Mucosa of descending colon (tissue), 3 donors: Measurements from ENCODE around the gene CFAP65. TPM values are rescaled to one million over a fixed set of nuclear protein-coding genes. Genes with fewer than 3 reads are reported as not detected.

ENCODE experiments used
- ATAC-seq: fragments of 200-7000 bp; cut with Tn5 transposase; one replicate; pipeline ENCODE4 v1.9.1; 2020; ENCODE audit warnings: mild to moderate bottlenecking, moderate library complexity
- DNase-seq, 3 donors: peaks; one replicate each; pipeline ENCODE4 v3.0.0-alpha.2; 2020
- H3K36me3 ChIP-seq: fragments of 200-600 bp; one replicate; pipeline ENCODE4 v1.8.0; 2021; ENCODE audit warnings: low read depth, mild to moderate bottlenecking
- H3K4me1 ChIP-seq: fragments of 200-600 bp; one replicate; pipeline ENCODE4 v1.8.0; 2021; ENCODE audit warnings: low read depth, mild to moderate bottlenecking
- H3K4me3 ChIP-seq: fragments of 200-600 bp; one replicate; pipeline ENCODE4 v1.8.0; 2021; ENCODE audit warnings: mild to moderate bottlenecking
- H3K9me3 ChIP-seq: fragments of 200-600 bp; one replicate; pipeline ENCODE4 v1.8.0; 2021; ENCODE audit warnings: mild to moderate bottlenecking
- CTCF ChIP-seq: fragments of 200-600 bp; IDR thresholded peaks from one replicate; pipeline ENCODE4 v1.8.0; 2022; ENCODE audit warnings: antibody characterized with exemption, mild to moderate bottlenecking
- intact Hi-C, 2 donors: fragments of 100-400 bp; cut with DNase I in 1 of 2; cut with micrococcal nuclease in 1 of 2; formaldehyde crosslinking; loops; one replicate each; pipeline versions ENCODE4 v1.11.0 to v1.11.1; 2022; cut with DNase I, micrococcal nuclease
- total RNA-seq, 3 donors: library from RNA; stranded (reverse); fragmentation: NEBNext Ultra II Directional in 2 of 3; extraction: Animal tissue kit (Norgen Biotek cat#: 25700) in 2 of 3; gene quantifications; one replicate each; pipeline versions ENCODE4 v1.2.1 to v1.2.4, GENCODE V29; 2021 to 2023
- donor health status: DM: no; HTN: no; CAD: no; lungs with moderate emphysema.
- donor health status: DM: no; HTN: no; CAD: no.
- donor health status: DM: no; HTN: yes; CAD: no.

CFAP65 gene
- total RNA-seq, 3 donors from 2014 or later: 0.09 to 0.46 (median 0.27) TPM

DNA sequence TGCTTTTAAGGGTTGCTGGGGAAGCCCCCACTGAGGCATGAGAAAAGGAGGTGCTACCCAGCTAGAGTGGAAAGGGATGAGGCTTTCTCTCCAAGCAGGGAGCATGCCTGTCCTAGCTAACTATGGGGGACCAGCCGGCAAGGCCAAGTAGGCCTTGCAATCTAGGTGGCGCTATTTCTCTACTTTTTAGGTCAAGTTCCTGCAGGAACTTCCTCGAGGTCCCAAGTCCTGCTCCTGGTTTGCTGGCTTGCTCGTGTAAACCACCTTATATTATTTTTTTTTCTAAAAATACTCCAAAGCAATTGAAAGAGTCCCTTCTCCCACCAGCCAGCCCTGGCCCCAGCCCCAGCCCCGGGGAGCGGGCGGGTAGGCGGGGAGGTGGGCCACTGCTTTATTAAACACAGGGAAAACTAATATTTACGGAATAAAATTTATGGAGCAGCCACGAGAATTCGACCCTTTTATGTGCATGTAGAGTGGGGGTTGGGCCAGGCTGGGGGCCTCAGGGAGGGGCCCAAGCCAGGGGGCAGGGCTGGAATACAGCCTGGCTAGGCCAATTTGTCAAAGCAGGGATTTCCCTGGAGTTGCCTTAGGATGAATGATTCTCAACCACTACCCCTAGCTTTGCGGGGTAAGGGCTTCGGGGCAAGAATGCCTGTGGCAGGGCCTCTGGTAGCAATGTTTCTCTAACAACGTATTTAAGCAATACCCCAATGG is 32.3 kb upstream of the CFAP65 start:
- H3K36me3 ChIP-seq: no peaks in the 10 kb centered on the region
- TF ChIP-seq CTCF: peak; percentile 47
- peak; percentile 78 for ATAC-seq
- H3K9me3 ChIP-seq: no peaks in the 10 kb centered on the region
- DNase-seq: peak in 1 of 3 donors; percentile 90
- no peak overlapping the region for H3K4me3 ChIP-seq
- intact Hi-C loops: loop anchor here in 1 of 2 donors (5.0 kb wide), 1 partner anchor 44 kb away; no protein-coding TSS in a partner anchor
- peaks cover 39% of the 10 kb centered on the region for H3K4me1 ChIP-seq

GRCh38 chr2:219072741-219073250 is 31.5 kb upstream of the CFAP65 start:
- intact Hi-C loops: loop anchor here in 1 of 2 donors (5.0 kb wide), 1 partner anchor 45 kb away; no protein-coding TSS in a partner anchor

GRCh38 chr2:219071131-219071816 is 30.0 kb upstream of the CFAP65 start:
- Histone ChIP-seq H3K36me3 (no peaks in the 10 kb centered on the region), H3K4me3 (no peak overlapping the region), H3K9me3 (no peaks in the 10 kb centered on the region), H3K4me1 (peaks cover 37% of the 10 kb centered on the region)
- peak; percentile 87 for ATAC-seq
- no peak for TF ChIP-seq CTCF
- peak in 2 of 3 donors; percentile 63 to 73 for DNase-seq
- intact Hi-C loops: loop anchor here in 1 of 2 donors (5.0 kb wide), 1 partner anchor 46 kb away; no protein-coding TSS in a partner anchor

More at GRCh38 chr2:219072741-219073250, 31.5 kb upstream of the CFAP65 start:
- H3K9me3 ChIP-seq: no peaks in the 10 kb centered on the region
- H3K4me1 ChIP-seq: peaks cover 32% of the 10 kb centered on the region
- TF ChIP-seq CTCF: no peak
- ATAC-seq (no peak), DNase-seq (no peak)
- no peak overlapping the region for H3K4me3 ChIP-seq
- no peaks in the 10 kb centered on the region for H3K36me3 ChIP-seq

DNA sequence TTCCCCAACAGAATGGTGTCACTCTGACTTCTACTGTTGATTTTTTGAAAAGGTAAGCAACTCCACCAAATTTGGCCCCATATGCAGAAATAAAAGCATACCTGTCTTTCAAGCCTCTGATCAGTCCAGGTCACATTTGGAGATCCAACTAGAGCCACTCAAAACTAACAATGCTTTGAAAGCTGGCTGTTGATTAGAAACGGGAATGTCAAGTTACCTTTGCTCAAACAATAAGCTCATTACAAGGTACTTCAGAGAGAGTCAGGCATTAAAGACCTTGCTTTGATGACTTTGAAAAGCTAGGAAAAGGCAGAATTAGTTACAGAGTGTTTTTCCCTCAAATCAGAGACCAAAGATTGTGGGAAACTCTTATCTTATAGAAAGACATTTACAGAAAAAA is 24.2 kb upstream of the CFAP65 start:
- no peak for TF ChIP-seq CTCF
- peaks cover 18% of the 10 kb centered on the region for H3K4me1 ChIP-seq

GRCh38 chr2:219062081-219062480 is 20.8 kb upstream of the CFAP65 start:
- Histone ChIP-seq H3K4me3 (no peak overlapping the region), H3K9me3 (no peaks in the 10 kb centered on the region), H3K4me1 (peaks cover 28% of the 10 kb centered on the region), H3K36me3 (no peaks in the 10 kb centered on the region)
- intact Hi-C loops: no loop called here
- TF ChIP-seq CTCF: no peak
- ATAC-seq: no peak
- no peak for DNase-seq

More for the DNA sequence above, 24.2 kb upstream of the CFAP65 start:
- no peak for DNase-seq
- ATAC-seq: no peak
- Histone ChIP-seq H3K4me3 (no peak overlapping the region), H3K36me3 (no peaks in the 10 kb centered on the region), H3K9me3 (no peaks in the 10 kb centered on the region)
- intact Hi-C loops: no loop called here
